ENCODE results near the gene ST8SIA2.

Gene ST8SIA2

GRCh38 chr15:92480361-92480760, 86.7 kb downstream of the ST8SIA2 start:
- in situ Hi-C loops (cut with MboI; ENCODE audit: low sequenced_read_pairs): no loop called here

- in situ Hi-C loops (cut with MboI; ENCODE audit: low sequenced_read_pairs): no loop called here
These were observed 91.8 kb downstream of the ST8SIA2 start for GRCh38 chr15:92485441-92485840.

GRCh38 chr15:92492551-92493115, 99.0 kb downstream of the ST8SIA2 start:
- in situ Hi-C loops (cut with MboI; ENCODE audit: low sequenced_read_pairs): no loop called here

GRCh38 chr15:92494806-92495336, 101.2 kb downstream of the ST8SIA2 start:
- in situ Hi-C loops (cut with MboI; ENCODE audit: low sequenced_read_pairs): no loop called here

GRCh38 chr15:92495446-92495845, 101.8 kb downstream of the ST8SIA2 start:
- in situ Hi-C loops (cut with MboI; ENCODE audit: low sequenced_read_pairs): no loop called here

GRCh38 chr15:92499731-92500530, 106.2 kb downstream of the ST8SIA2 start:
- in situ Hi-C loops (cut with MboI; ENCODE audit: low sequenced_read_pairs): no loop called here

- in situ Hi-C loops (cut with MboI; ENCODE audit: low sequenced_read_pairs): no loop called here
These were observed 108.7 kb downstream of the ST8SIA2 start for GRCh38 chr15:92502336-92502735.

GRCh38 chr15:92502930-92503857, 109.5 kb downstream of the ST8SIA2 start:
- in situ Hi-C loops (cut with MboI; ENCODE audit: low sequenced_read_pairs): no loop called here

GRCh38 chr15:92503889-92504288, 110.2 kb downstream of the ST8SIA2 start:
- in situ Hi-C loops (cut with MboI; ENCODE audit: low sequenced_read_pairs): no loop called here

GRCh38 chr15:92505611-92506010, 111.9 kb downstream of the ST8SIA2 start:
- in situ Hi-C loops (cut with MboI; ENCODE audit: low sequenced_read_pairs): no loop called here

- in situ Hi-C loops (cut with MboI; ENCODE audit: low sequenced_read_pairs): no loop called here
These were observed 112.8 kb downstream of the ST8SIA2 start for GRCh38 chr15:92506506-92506905.

- in situ Hi-C loops (cut with MboI; ENCODE audit: low sequenced_read_pairs): no loop called here
These were observed 116.6 kb downstream of the ST8SIA2 start for GRCh38 chr15:92510163-92510882.

Measured in HL-60/S4 (cell line).